ENCODE measurements around the gene PLCH2. TPM values are rescaled to one million over a fixed set of nuclear protein-coding genes. Genes with fewer than 3 reads are reported as not detected.

PLCH2 gene, protein sequence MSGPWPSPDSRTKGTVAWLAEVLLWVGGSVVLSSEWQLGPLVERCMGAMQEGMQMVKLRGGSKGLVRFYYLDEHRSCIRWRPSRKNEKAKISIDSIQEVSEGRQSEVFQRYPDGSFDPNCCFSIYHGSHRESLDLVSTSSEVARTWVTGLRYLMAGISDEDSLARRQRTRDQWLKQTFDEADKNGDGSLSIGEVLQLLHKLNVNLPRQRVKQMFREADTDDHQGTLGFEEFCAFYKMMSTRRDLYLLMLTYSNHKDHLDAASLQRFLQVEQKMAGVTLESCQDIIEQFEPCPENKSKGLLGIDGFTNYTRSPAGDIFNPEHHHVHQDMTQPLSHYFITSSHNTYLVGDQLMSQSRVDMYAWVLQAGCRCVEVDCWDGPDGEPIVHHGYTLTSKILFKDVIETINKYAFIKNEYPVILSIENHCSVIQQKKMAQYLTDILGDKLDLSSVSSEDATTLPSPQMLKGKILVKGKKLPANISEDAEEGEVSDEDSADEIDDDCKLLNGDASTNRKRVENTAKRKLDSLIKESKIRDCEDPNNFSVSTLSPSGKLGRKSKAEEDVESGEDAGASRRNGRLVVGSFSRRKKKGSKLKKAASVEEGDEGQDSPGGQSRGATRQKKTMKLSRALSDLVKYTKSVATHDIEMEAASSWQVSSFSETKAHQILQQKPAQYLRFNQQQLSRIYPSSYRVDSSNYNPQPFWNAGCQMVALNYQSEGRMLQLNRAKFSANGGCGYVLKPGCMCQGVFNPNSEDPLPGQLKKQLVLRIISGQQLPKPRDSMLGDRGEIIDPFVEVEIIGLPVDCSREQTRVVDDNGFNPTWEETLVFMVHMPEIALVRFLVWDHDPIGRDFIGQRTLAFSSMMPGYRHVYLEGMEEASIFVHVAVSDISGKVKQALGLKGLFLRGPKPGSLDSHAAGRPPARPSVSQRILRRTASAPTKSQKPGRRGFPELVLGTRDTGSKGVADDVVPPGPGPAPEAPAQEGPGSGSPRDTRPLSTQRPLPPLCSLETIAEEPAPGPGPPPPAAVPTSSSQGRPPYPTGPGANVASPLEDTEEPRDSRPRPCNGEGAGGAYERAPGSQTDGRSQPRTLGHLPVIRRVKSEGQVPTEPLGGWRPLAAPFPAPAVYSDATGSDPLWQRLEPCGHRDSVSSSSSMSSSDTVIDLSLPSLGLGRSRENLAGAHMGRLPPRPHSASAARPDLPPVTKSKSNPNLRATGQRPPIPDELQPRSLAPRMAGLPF (N-terminal part only)
- 84.1 TPM for total RNA-seq

DNA sequence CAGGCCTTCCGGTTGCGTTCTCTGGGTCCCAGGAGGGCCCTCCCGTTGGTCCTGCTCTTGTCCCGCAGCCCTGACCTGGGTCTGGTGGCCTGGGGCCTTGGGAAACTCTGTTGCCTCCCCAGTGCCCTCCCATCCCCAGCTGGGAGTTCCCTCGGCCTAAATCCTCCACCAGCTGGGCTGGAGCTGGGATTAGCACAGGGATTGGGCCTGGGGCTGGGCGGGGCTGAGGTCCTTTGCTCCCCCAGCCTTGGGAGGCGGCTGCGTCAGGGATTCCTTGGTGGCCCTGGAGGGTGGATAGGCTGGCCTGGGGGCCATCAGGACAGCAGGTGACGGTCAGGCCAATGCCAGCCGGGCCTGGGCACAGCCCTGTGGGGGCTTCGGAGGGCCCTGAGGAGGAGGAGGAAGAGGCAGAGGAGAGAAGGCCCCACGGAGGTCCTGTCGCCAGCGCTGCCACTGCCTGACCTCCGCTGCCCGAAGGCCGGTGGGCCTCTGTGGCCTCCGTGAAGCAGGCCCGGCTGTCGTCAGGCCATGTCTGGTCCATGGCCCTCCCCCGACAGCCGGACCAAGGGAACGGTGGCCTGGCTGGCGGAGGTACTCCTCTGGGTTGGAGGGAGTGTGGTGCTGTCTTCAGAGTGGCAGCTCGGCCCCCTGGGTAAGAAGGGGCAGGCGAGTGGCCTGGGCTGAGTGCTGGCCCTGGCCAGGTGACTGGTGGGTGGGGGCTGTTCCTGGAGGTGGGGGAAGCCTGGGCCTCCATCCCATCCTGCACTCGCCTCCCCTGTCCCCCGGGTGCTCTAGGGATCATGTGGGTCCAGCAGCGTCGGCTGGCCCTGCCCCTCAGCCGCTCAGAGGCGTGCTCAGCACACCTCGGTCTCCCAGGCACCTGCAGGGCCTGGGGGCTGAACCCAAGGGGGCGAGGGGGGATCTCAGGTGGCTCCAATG, at the start of gene PLCH2:
Gene PLCH2, plus strand, starts transcription at position 229 of the 939 bp plus-strand sequence. Its CDS starts 300 bp downstream, at position 529.

DNA sequence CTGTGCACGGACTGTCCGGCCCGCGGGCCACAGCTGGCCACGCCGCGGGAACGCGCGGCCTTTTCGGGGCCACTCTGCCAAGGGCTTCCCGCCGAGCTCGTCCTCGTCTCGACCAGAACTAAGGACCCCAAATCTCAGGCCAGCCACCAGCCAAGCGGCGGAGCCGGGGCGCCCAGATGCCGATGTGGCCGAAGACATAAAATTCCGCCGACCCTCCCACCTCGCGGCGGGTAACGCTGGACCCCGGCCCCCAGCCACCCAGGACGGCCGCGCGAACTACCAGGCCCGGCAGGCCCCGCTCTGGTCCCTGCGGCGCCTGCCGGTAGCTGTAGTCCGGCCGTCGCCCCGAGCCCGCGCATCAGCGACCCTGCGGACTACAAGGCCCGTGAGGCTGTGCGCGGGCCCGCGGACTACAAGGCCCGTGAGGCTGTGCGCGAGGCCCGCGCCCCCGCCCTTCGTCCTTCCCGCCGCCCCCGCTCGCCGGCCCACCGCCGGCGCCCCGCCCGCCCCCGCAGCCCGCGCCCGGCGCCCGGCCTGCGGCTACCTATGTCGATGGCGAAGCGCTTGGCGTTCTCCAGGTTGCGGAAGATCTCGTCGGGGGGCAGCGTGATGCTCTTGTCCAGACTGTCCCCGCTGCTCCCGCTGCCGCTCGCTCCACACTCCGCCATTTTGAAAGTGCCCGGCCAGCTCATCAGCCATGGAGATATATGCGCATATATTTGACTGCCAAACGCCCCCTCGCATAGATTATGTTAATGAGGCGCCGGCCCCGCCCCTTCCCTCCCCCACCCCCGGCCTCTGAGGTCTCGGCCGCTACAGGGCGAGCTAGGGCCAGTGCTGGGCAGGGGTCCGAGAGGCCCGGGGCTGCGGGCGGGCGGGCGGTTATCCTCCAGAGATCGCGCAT, 50.1 kb downstream of the PLCH2 start, which contains the start of gene PANK4:
Gene PANK4, minus strand, starts transcription at position 677 of the 904 bp plus-strand sequence. Its CDS starts 9 bp downstream, at position 668.

DNA sequence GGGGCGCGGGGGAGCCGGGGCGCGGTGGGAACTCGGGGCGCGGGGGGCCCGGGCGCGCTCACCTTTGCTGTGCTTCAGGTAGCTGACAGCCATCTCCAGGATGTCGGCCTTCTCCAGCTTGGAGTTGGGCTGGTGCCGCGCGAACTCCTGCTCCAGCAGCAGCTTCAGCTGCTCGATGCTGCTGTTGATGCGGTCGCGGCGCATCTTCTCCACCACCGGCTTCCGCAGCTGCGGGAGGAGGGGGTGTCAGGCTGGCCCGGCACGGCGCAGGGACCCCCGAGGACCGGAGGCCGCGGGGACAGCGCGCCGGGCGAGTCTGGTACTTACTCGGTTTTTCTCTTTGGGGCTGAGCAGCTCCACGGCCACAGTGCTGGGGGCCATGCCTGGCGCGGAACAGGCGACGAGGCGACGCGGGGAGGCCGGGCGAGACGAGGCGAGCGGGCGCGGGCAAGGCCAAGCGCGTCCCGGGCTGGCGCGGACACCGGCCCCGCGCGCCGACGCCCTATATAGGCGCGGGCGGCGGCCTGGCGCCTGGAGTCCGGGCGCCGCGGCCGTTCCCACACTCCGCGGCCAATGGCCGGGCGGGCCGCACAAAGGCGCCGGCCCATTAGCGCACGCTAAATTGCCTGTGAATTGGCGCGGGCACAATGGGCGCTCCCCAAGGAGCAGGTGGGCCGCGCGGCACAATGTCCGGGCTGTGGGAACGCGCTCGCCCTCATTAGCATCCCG, 53.9 kb downstream of the PLCH2 start, which contains the start of gene HES5:
Gene HES5, minus strand, starts transcription at position 480 of the 729 bp plus-strand sequence. Its CDS starts 99 bp downstream, at position 381.

Other genes starting within 250 kb of the PLCH2 start
- 50.1 TPM for gene SKI, start 248.0 kb upstream of the PLCH2 start, total RNA-seq
- 35.4 TPM for gene MORN1, start 84.7 kb upstream of the PLCH2 start, total RNA-seq
- 62.9 TPM for gene RER1, start 84.4 kb upstream of the PLCH2 start, total RNA-seq
- gene PEX10, start 63.7 kb upstream of the PLCH2 start, total RNA-seq = 32.0 TPM
- gene PANK4, start 50.3 kb downstream of the PLCH2 start, total RNA-seq = 61.7 TPM
- 65.1 TPM for gene HES5, start 54.0 kb downstream of the PLCH2 start, total RNA-seq
- gene TNFRSF14, start 80.1 kb downstream of the PLCH2 start, total RNA-seq = 50.0 TPM
- gene PRXL2B, start 110.5 kb downstream of the PLCH2 start, total RNA-seq = 17.4 TPM
- gene MMEL1, start 156.7 kb downstream of the PLCH2 start, total RNA-seq = 2.4 TPM